CD14-positive monocyte (primary cell): ENCODE data around the gene TJAP1. TPM values are rescaled to one million over a fixed set of nuclear protein-coding genes. Genes with fewer than 3 reads are reported as not detected.
A peak's percentile ranks its signal among the peaks of the same experiment; 100 is the strongest.

ENCODE experiments used
- DNase-seq, 3 donors: peaks; one replicate each; pipeline ENCODE4 v3.0.0-alpha.2; 2011 to 2022
- H2AFZ ChIP-seq: 2 replicates; pipeline ENCODE4 v1.6.0; 2012; ENCODE audit warnings: mild to moderate bottlenecking, low read depth, low read length, inconsistent platforms; ENCODE audit not compliant: insufficient read depth, poor library complexity, severe bottlenecking
- H3K27ac ChIP-seq, 2 donors: 1 replicate in 1 of 2; 2 replicates in 1 of 2; pipeline ENCODE4 v1.5.1; 2012 to 2013; ENCODE audit warnings: low read length in 2 of 2, control low read depth in 1 of 2, inconsistent platforms in 1 of 2, low read depth in 1 of 2, mild to moderate bottlenecking in 1 of 2
- H3K27me3 ChIP-seq, 2 donors: one replicate each; pipeline versions ENCODE4 v1.6.0 to v1.6.1; 2011 to 2013; ENCODE audit warnings: low read length in 2 of 2; ENCODE audit not compliant: control insufficient read depth in 2 of 2, insufficient read depth in 2 of 2
- H3K36me3 ChIP-seq, 2 donors: replicated peaks in 1 of 2; 1 replicate in 1 of 2; 2 replicates in 1 of 2; pipeline versions ENCODE4 v1.5.1 to v1.6.1; 2012 to 2013; ENCODE audit warnings: low read length in 2 of 2, control low read depth in 1 of 2, inconsistent platforms in 1 of 2, mild to moderate bottlenecking in 1 of 2; ENCODE audit not compliant: insufficient read depth in 2 of 2, control insufficient read depth in 1 of 2
- H3K4me1 ChIP-seq, 2 donors: 1 replicate in 1 of 2; 2 replicates in 1 of 2; pipeline versions ENCODE4 v1.5.1 to v1.6.1; 2012 to 2013; ENCODE audit warnings: low read length in 2 of 2, control low read depth in 1 of 2, inconsistent platforms in 1 of 2, mild to moderate bottlenecking in 1 of 2, moderate library complexity in 1 of 2; ENCODE audit not compliant: insufficient read depth in 2 of 2, control insufficient read depth in 1 of 2
- H3K4me2 ChIP-seq: replicated peaks from 2 replicates; pipeline ENCODE3; 2012; ENCODE audit warnings: low read length, moderate library complexity, mild to moderate bottlenecking; ENCODE audit not compliant: poor library complexity, severe bottlenecking; ENCODE audit errors: extremely low read depth
- H3K4me3 ChIP-seq, 3 experiments: fragments of 200-600 bp in 1 of 3; sonication (generic) in 1 of 3; replicated peaks in 1 of 3; 1 replicate in 2 of 3; 2 replicates in 1 of 3; pipeline ENCODE4 v1.5.1; 2011 to 2013; ENCODE audit warnings: low read length in 3 of 3, mild to moderate bottlenecking in 3 of 3, control low read depth in 2 of 3, low read depth in 2 of 3, inconsistent platforms in 1 of 3, moderate library complexity in 1 of 3
- H3K79me2 ChIP-seq: 2 replicates; pipeline ENCODE4 v1.6.0; 2012; ENCODE audit warnings: mild to moderate bottlenecking, control low read depth, inconsistent platforms, low read length, moderate library complexity; ENCODE audit not compliant: insufficient read depth
- H3K9ac ChIP-seq: 2 replicates; pipeline ENCODE4 v1.6.0; 2017; ENCODE audit warnings: low read length, mild to moderate bottlenecking; ENCODE audit not compliant: insufficient read depth, poor library complexity, severe bottlenecking
- H3K9me3 ChIP-seq, 2 donors: replicated peaks in 1 of 2; 1 replicate in 1 of 2; 2 replicates in 1 of 2; pipeline versions ENCODE4 v1.5.1 to v1.6.1; 2012 to 2013; ENCODE audit warnings: low read length in 2 of 2, control low read depth in 1 of 2; ENCODE audit not compliant: control insufficient read depth in 1 of 2, insufficient read depth in 1 of 2
- H4K20me1 ChIP-seq: 2 replicates; pipeline ENCODE4 v1.6.0; 2012; ENCODE audit warnings: mild to moderate bottlenecking, low read length, control low read depth, moderate library complexity; ENCODE audit not compliant: insufficient read depth
- H3K27ac Mint-ChIP-seq, 7 donors: one replicate each; pipeline ENCODE4 v1.8.0; 2020; ENCODE audit warnings: mild to moderate bottlenecking in 7 of 7, mixed read lengths in 7 of 7, moderate library complexity in 6 of 7, inconsistent platforms in 2 of 7
- H3K27me3 Mint-ChIP-seq, 3 donors: one replicate each; pipeline ENCODE4 v1.8.0; 2021 to 2022; ENCODE audit warnings: low read depth in 3 of 3, mild to moderate bottlenecking in 3 of 3, mixed read lengths in 3 of 3, moderate library complexity in 3 of 3, inconsistent platforms in 1 of 3
- H3K36me3 Mint-ChIP-seq, 2 donors: one replicate each; pipeline ENCODE4 v1.8.0; 2020; ENCODE audit warnings: mixed read lengths in 2 of 2, inconsistent platforms in 1 of 2, mild to moderate bottlenecking in 1 of 2
- H3K4me1 Mint-ChIP-seq: one replicate; pipeline ENCODE4 v1.8.0; 2020; ENCODE audit warnings: mild to moderate bottlenecking, mixed read lengths
- H3K4me3 Mint-ChIP-seq, 2 donors: one replicate each; pipeline ENCODE4 v1.8.0; 2020; ENCODE audit warnings: mild to moderate bottlenecking in 2 of 2, mixed read lengths in 2 of 2, moderate library complexity in 1 of 2
- H3K9me3 Mint-ChIP-seq, 7 donors: one replicate each; pipeline ENCODE4 v1.8.0; 2020 to 2022; ENCODE audit warnings: mixed read lengths in 7 of 7, mild to moderate bottlenecking in 6 of 7, moderate library complexity in 6 of 7, inconsistent platforms in 2 of 7
- CTCF ChIP-seq: fragments of 200-600 bp; IDR thresholded peaks from one replicate; pipeline ENCODE4 v1.8.0; 2022; ENCODE audit warnings: antibody characterized with exemption, mild to moderate bottlenecking
- WGBS: methylation state at CpG from one replicate; pipeline ENCODE4 v1.1.5; 2013; ENCODE audit warnings: missing lambda C conversion rate; ENCODE audit not compliant: insufficient coverage; 5-methylcytosine and 5-hydroxymethylcytosine counted together
- intact Hi-C, 2 donors: fragments of 100-400 bp; cut with micrococcal nuclease; formaldehyde crosslinking; loops; one replicate each; pipeline versions ENCODE4 v1.15.0 to v1.15.1; 2023
- polyA plus RNA-seq, 3 donors: library from polyadenylated mRNA; depleted of rRNA in 1 of 3; unstranded in 2 of 3; stranded (reverse) in 1 of 3; fragments of 300-500 nt in 2 of 3; fragments of >200 nt in 1 of 3; fragmentation: Illumina TruSeq in 2 of 3; gene quantifications; 1 replicate in 2 of 3; 2 replicates in 1 of 3; pipeline ENCODE4 v1.2.3, GENCODE V29; 2012 to 2021

TJAP1 gene
- polyA plus RNA-seq, 3 donors, result 3.2 to 43.4 (median 3.2) TPM

DNA sequence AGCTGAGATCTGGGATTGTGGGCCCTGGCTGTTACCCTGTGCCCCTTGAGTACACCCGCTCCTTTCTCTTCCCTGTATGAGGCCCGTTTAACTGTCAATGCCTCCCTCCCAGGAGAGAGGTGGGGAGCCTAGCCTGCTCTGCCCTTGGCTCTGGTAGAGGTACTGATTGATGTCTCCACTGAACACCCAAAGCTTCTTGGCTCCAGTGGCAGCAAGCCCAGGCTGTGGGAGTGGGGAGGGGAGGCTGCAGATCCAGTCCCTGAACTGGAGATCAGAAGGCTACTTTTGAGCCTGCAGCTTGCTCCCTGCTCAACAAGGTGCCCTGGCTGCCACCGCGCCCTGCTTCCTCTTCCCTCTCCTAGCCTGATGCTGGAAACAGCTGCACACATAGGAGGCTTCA is 25.3 kb downstream of the TJAP1 start:
- Histone ChIP-seq H2AFZ (no peak overlapping the region), H3K4me1 (peaks cover 3 to 4% of the 10 kb centered on the region in 2 donors), H3K9ac (no peak overlapping the region), H4K20me1 (peaks cover 5% of the 10 kb centered on the region), H3K36me3 (peaks cover 75 to 87% of the 10 kb centered on the region in 2 donors), H3K27ac (no peak overlapping the region), H3K79me2 (no peaks in the 10 kb centered on the region), H3K9me3 (no peaks in the 10 kb centered on the region), H3K4me2 (no peak overlapping the region), H3K4me3 (no peak overlapping the region), H3K27me3 (peaks cover 0 to 9% of the 10 kb centered on the region in 2 donors)
- no peak for DNase-seq
- TF ChIP-seq CTCF, result no peak
- peaks cover 73 to 83% of the 10 kb centered on the region in 2 donors for H3K36me3 Mint-ChIP-seq
- H3K27me3 Mint-ChIP-seq, result peaks cover 3 to 5% (median 4%) of the 10 kb centered on the region in 3 donors
- intact Hi-C loops, result loop anchor here in 1 of 2 donors (10.0 kb wide), 1 partner anchor 148 kb away; no protein-coding TSS in a partner anchor
- H3K9me3 Mint-ChIP-seq, result peaks cover 0 to 2% (median 0%) of the 10 kb centered on the region in 7 donors
- H3K27ac Mint-ChIP-seq, result no peak overlapping the region
- WGBS, result 96% methylated on average over 2 of the region's 4 CpGs
- H3K4me3 Mint-ChIP-seq, result no peak overlapping the region
- H3K4me1 Mint-ChIP-seq, result peaks cover 3% of the 10 kb centered on the region

- 97% methylated on average over 8 of the region's 8 CpGs for WGBS
- Histone ChIP-seq H3K79me2 (no peaks in the 10 kb centered on the region), H4K20me1 (peaks cover 5% of the 10 kb centered on the region), H2AFZ (no peak overlapping the region), H3K4me3 (no peak overlapping the region), H3K4me1 (peaks cover 3 to 4% of the 10 kb centered on the region in 2 donors), H3K9ac (no peak overlapping the region), H3K36me3 (peaks cover 67 to 79% of the 10 kb centered on the region in 2 donors), H3K9me3 (no peaks in the 10 kb centered on the region), H3K4me2 (no peak overlapping the region), H3K27me3 (peaks cover under 1 to 16% of the 10 kb centered on the region in 2 donors), H3K27ac (no peak overlapping the region)
- Mint-ChIP-seq H3K36me3 (peaks cover 69 to 75% of the 10 kb centered on the region in 2 donors), H3K27ac (peak overlapping the region in 1 of 7 donors; percentile 62), H3K9me3 (peaks cover 0 to 5% (median 0%) of the 10 kb centered on the region in 7 donors), H3K4me3 (no peak overlapping the region), H3K4me1 (peaks cover 6% of the 10 kb centered on the region), H3K27me3 (peaks cover 10 to 13% (median 11%) of the 10 kb centered on the region in 3 donors)
- DNase-seq, result no peak
- TF ChIP-seq CTCF, result no peak
- intact Hi-C loops, result loop anchor here in 1 of 2 donors (10.0 kb wide), 1 partner anchor 149 kb away; no protein-coding TSS in a partner anchor
Observed at GRCh38 chr6:43503443-43503842, 26.1 kb downstream of the TJAP1 start.
